WI38 (cell line): ENCODE results near the gene CORO1C.

Experiments
- H3K4me3 ChIP-seq: 2 replicates; pipeline ENCODE4 v1.5.1; 2011; ENCODE audit warnings: low read depth, mild to moderate bottlenecking, control low read depth, low read length
- TF ChIP-seq, protein P1 (sequence below): IDR thresholded peaks from 2 replicates; pipeline ENCODE4 v1.5.1; 2012; ENCODE audit warnings: low read depth, mild to moderate bottlenecking, control low read depth, low read length

CORO1C gene

DNA sequence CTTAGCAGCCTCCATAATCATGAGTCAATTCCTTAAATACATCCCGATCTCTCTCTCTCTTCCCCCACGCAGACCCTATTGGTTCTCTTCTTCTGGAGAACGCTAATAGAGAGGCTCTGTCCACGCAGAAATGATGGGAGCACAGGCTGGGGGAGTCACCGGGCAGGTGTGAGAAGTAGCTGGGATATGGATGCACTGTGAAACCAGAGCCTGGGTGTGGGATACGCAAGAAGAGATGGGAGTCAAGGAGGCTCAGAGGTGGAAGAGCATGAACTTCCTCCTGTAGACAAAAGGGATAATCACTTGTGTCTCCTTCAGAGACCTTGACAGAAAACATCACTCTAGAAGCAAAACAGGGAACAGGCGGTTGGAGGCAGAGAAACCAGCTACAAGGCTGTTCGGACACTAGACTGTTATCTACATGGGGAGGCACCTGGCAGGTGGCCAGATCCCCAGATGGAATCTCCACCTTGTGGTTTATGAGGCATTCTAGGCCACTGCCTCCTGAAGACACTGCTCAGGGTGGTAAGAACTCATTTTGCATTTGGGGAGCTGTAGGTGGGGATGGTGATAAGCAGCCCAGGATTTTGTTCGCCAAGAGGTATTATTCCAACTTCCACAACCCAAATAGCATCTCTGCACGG, 90.4 kb downstream of the CORO1C start:
- TF ChIP-seq, protein P1, sequence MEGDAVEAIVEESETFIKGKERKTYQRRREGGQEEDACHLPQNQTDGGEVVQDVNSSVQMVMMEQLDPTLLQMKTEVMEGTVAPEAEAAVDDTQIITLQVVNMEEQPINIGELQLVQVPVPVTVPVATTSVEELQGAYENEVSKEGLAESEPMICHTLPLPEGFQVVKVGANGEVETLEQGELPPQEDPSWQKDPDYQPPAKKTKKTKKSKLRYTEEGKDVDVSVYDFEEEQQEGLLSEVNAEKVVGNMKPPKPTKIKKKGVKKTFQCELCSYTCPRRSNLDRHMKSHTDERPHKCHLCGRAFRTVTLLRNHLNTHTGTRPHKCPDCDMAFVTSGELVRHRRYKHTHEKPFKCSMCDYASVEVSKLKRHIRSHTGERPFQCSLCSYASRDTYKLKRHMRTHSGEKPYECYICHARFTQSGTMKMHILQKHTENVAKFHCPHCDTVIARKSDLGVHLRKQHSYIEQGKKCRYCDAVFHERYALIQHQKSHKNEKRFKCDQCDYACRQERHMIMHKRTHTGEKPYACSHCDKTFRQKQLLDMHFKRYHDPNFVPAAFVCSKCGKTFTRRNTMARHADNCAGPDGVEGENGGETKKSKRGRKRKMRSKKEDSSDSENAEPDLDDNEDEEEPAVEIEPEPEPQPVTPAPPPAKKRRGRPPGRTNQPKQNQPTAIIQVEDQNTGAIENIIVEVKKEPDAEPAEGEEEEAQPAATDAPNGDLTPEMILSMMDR: no peak
- H3K4me3 ChIP-seq: no peak overlapping the region

DNA sequence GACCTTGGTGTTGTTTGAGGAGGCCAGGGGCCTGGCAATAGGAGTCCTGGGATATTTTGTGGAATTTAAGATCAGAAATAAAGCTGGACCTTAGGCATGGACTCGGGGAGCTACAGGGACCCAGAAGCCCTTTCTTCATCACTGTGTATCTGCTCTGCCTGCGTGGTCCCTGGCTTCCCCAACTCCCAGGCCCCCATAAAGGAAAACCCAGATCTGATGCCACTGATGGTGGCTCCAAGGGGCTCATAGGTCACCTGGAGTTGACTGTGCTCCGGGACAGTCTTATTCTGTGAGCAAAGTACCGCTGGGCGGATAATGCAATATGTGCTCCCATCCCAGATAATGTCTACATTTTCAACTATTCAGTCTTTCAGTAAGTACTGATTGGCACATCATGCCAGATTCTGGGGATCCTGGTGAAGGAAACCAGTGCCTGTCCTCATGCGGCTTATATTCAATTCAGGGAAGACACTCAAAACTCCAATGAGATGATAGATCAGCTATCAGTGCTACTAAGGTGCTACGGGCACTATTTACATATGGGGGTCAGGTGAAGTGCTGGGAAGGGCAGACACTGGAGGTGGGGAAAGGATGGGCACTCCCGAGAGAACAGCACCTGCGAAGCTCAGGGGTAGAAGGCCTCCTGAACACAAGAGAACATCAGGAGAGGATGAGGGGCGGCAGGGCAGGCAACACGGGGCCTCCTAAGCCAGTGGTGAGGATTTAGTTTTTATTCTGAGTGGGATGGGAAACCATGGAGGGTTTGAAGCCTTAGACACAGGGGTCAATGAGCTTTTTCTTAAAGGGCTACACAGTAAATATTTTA, 92.1 kb downstream of the CORO1C start:
- TF ChIP-seq, protein P1: no peak
- H3K4me3 ChIP-seq: no peak overlapping the region

DNA sequence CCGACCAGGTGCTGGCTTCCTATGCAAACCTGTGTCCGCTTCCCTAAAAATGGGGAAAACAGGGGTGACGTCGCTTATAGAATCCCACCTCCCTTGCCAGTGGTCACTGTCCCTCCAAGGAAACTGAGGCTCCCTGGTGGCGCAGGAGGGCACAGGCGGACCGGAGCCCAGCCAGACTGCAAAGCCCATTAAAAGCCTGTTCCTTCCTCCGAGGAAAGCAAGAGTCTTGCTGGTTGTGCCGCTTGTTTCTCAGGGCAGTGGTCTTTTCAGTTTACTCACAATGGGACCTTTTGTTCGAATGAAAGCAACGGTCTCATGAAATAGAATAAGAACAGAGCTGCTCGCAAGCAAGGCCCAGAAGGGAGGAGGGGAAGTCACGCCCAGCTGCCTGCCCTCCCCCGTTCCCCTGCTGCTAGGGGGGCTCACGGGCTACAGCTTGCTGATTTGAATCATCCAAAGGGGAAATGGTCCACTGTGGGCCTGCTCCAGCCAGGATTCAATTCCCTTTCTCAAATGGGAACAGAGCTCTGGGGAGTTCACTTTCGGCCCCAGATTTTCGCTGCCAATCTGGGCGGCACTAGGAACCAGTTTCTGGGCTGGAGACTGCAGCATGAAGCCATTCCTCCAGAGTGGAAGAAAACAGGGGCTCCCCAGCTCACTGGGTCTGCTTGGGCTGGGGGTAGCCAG, 93.0 kb downstream of the CORO1C start:
- no peak overlapping the region for H3K4me3 ChIP-seq
- TF ChIP-seq, protein P1: no peak

DNA sequence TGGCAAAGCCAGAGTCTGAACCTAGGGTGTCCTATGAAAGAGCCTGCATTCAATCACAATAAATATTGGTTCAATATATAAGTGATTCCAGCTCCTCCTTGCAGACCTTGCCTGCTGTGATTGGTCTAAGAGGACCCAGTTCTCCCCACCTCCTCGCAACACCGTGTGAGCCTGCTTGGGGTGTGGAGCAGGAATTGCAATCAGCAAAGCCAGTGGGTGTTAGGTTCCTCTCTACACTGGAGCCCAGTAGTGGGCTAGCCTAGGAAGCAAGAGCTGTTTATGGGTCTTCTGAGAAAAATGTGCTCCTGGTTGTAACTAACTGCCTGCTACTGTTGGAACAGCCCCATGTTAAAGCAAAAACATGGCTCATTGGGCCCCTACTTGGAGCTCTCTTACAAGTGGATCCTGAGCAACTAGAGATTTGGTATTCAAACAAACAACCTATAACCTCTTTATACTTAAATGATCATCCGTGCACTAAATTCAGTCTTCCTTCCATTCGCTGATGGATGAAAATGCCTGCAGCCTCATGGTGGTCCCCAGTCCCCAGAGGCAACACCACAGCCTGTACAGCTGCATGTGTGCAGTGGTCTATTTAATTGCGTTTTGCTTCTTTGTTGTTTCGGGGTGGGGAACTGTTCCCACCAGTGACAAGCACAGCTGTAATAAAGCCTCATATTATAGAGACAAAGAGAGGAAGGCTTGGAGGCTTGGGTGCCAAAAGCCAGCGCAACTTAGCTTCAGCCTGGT, 93.9 kb downstream of the CORO1C start:
- no peak overlapping the region for H3K4me3 ChIP-seq
- TF ChIP-seq, protein P1: no peak

DNA sequence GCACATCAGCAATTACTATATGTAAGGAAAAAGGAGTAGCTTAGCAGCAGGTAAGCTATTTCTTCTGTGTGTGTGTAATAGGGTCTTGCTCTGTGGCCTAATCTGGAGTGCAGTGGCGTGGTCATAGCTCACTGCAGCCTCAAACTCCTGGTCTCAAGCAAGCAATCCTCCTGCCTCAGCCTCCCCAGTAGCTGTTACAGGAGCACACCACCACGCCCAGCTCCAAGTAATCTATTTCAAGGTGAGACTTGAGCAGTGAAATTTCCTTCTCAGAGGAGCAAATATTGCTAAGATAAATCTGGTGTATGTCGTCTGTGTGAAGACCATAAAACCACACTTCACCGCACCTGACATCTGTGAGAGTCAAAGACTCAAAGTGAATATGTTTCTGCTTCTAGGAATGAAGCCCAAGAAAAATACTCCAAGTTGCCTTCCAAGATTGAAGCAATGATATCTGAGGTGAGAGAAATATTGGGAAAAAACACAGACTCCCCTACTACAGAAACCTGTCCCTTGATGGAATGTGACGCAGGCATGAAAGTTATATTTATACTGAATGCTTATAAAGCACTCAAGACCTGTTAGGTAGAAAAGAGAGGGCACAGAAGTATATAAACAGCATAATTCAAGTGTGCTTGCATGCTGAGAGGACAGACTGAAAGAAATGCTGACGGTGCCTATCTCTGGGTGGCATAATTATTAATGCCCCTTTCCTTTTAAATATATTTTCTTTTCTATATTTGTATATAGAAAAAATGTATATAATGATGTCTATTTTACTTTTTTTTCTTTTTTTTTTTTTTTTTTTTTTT, 95.1 kb downstream of the CORO1C start:
- no peak overlapping the region for H3K4me3 ChIP-seq
- TF ChIP-seq, protein P1: no peak

- TF ChIP-seq, protein P1: no peak
- no peak overlapping the region for H3K4me3 ChIP-seq
Observed at GRCh38 chr12:108635201-108635996, 95.9 kb downstream of the CORO1C start.
